ENCODE measurements around the gene POM121L12.

POM121L12 gene

DNA sequence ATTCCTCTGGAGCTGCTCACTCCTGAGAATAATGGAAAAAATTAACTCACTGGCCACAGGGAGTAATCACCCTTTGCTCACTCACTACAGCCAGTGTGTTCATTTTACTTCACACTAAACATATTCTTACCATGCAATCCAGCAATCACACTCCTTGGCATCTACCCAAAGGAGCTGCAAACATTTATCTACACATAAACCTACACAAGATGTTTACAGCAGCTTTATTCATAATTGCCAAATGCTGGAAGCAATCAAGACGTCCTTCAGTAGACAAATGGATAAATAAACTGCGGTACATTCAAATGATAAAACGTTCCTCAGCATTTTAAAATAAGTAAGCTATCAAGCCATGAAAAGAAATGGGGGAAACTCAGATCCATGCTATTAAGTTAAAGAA lies 34.2 kb upstream of the POM121L12 start:
- no peak for TF ChIP-seq EP300 (IDR thresholded peaks at IDR 0.05; ENCODE audit: borderline replicate concordance)
- no peak for TF ChIP-seq USF1 (IDR thresholded peaks at IDR 0.05)
- TF ChIP-seq TEAD4 (IDR thresholded peaks at IDR 0.05), result no peak

DNA sequence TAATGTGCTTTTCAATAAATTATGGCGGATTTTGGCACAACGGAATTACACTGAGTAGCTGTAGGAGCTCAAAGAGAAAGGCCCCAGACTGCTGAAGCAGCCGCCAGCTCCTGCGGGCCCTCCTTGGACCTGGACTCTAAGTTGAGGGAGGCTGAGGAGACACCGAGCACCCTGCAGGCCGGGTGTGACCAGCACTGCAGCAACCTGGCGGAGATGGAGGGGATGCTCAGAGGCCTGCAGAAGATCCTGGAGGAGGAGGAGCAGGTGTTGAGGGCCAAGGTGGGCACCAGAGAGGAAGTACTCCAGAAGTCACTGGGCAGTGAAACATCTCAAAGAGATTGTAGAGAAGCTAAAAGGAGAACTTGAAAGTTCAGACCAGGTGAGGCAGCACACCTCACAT lies 33.0 kb upstream of the POM121L12 start:
- TF ChIP-seq USF1 (IDR thresholded peaks at IDR 0.05), result no peak
- TF ChIP-seq TEAD4 (IDR thresholded peaks at IDR 0.05), result no peak
- no peak for TF ChIP-seq ZBTB7A (IDR thresholded peaks at IDR 0.05; ENCODE audit: low read depth)
- no peak for TF ChIP-seq FOXM1 (IDR thresholded peaks at IDR 0.05; ENCODE audit: borderline replicate concordance, low read depth)
- no peak for TF ChIP-seq TAF1 (IDR thresholded peaks at IDR 0.05; ENCODE audit: low read depth)
- TF ChIP-seq TCF12 (IDR thresholded peaks at IDR 0.05; ENCODE audit: low read depth), result no peak
- TF ChIP-seq REST (IDR thresholded peaks at IDR 0.05; ENCODE audit: low read depth), result no peak
- TF ChIP-seq YY1 (IDR thresholded peaks at IDR 0.05; ENCODE audit: low read depth), result no peak
- no peak for TF ChIP-seq CEBPB (IDR thresholded peaks at IDR 0.05)
- no peak for TF ChIP-seq EP300 (IDR thresholded peaks at IDR 0.05; ENCODE audit: borderline replicate concordance)
- TF ChIP-seq, protein P1, sequence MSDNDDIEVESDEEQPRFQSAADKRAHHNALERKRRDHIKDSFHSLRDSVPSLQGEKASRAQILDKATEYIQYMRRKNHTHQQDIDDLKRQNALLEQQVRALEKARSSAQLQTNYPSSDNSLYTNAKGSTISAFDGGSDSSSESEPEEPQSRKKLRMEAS (IDR thresholded peaks at IDR 0.05), result no peak
- TF ChIP-seq EGR1 (IDR thresholded peaks at IDR 0.05), result no peak
- TF ChIP-seq CREB1 (IDR thresholded peaks at IDR 0.05; ENCODE audit: low read depth), result no peak
- TF ChIP-seq NFIC (IDR thresholded peaks at IDR 0.05), result no peak
- TF ChIP-seq RAD21 (IDR thresholded peaks at IDR 0.05; ENCODE audit: low read depth), result no peak

- TF ChIP-seq NFIC (IDR thresholded peaks at IDR 0.05) (no peak), USF1 (IDR thresholded peaks at IDR 0.05) (no peak), CEBPB (IDR thresholded peaks at IDR 0.05) (no peak), RAD21 (IDR thresholded peaks at IDR 0.05; ENCODE audit: low read depth) (no peak), CREB1 (IDR thresholded peaks at IDR 0.05; ENCODE audit: low read depth) (no peak), YY1 (IDR thresholded peaks at IDR 0.05; ENCODE audit: low read depth) (no peak), TCF12 (IDR thresholded peaks at IDR 0.05; ENCODE audit: low read depth) (no peak), FOXM1 (IDR thresholded peaks at IDR 0.05; ENCODE audit: borderline replicate concordance, low read depth) (no peak)
- TF ChIP-seq, protein P1 (IDR thresholded peaks at IDR 0.05), result no peak
Measured at GRCh38 chr7:53003653-53004445, 31.6 kb upstream of the POM121L12 start.

GRCh38 chr7:53013925-53014324 lies 21.5 kb upstream of the POM121L12 start:
- no peak for TF ChIP-seq CREB1 (IDR thresholded peaks at IDR 0.05; ENCODE audit: low read depth)

DNA sequence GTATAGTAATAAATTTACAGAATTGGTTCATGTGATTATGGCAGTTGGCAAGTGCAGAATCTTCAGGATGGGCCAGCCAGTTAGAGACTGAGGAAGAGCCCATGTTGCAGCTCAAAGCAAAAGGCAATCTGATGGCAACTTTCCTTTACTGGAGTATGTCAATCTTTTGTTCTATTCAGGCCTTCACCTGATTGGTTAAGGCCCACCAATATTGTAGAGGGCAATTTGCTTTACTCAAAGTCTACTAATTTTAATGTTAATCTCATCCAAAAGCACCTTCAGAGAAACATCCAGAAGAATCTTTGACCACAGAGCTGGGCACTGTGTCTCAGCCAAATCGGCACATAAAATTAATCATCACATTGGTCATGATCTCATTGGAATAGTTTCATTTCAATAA lies 20.0 kb upstream of the POM121L12 start:
- TF ChIP-seq TAF1 (IDR thresholded peaks at IDR 0.05; ENCODE audit: low read depth) (no peak), CEBPB (IDR thresholded peaks at IDR 0.05) (no peak), FOXM1 (IDR thresholded peaks at IDR 0.05; ENCODE audit: borderline replicate concordance, low read depth) (no peak)

DNA sequence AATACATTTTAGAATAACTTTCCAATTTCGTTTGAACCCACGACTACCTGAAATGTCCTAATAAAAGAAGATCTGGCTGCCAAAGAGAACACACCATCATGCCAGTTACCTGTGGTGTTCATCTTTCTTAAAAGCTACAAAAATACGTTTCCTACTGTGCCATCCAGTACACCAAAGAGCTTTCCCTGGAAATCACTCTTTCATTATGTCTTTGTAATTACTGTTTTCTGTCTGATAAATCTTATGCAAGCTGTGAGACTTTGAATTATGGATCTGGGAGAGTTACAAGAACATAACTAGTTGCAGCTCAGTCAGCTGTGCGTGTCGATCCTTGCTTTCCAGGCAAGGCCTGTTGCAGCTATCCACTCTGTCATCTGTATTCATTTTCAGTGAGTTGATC lies 12.5 kb upstream of the POM121L12 start:
- TF ChIP-seq EGR1 (IDR thresholded peaks at IDR 0.05) (no peak), EP300 (IDR thresholded peaks at IDR 0.05; ENCODE audit: borderline replicate concordance) (no peak), NFIC (IDR thresholded peaks at IDR 0.05) (no peak), YY1 (IDR thresholded peaks at IDR 0.05; ENCODE audit: low read depth) (no peak), CEBPB (IDR thresholded peaks at IDR 0.05) (no peak)

GRCh38 chr7:53048638-53049037 lies 13.2 kb downstream of the POM121L12 start:
- TF ChIP-seq FOXM1 (IDR thresholded peaks at IDR 0.05; ENCODE audit: borderline replicate concordance, low read depth), result no peak
- TF ChIP-seq TCF12 (IDR thresholded peaks at IDR 0.05; ENCODE audit: low read depth), result no peak
- no peak for TF ChIP-seq TEAD4 (IDR thresholded peaks at IDR 0.05)
- TF ChIP-seq USF1 (IDR thresholded peaks at IDR 0.05), result no peak
- TF ChIP-seq YY1 (IDR thresholded peaks at IDR 0.05; ENCODE audit: low read depth), result no peak
- TF ChIP-seq EP300 (IDR thresholded peaks at IDR 0.05; ENCODE audit: borderline replicate concordance), result no peak
- no peak for TF ChIP-seq CEBPB (IDR thresholded peaks at IDR 0.05)
- TF ChIP-seq, protein P1 (IDR thresholded peaks at IDR 0.05), result no peak
- TF ChIP-seq ZBTB7A (IDR thresholded peaks at IDR 0.05; ENCODE audit: low read depth), result no peak
- TF ChIP-seq TAF1 (IDR thresholded peaks at IDR 0.05; ENCODE audit: low read depth), result no peak
- no peak for TF ChIP-seq CREB1 (IDR thresholded peaks at IDR 0.05; ENCODE audit: low read depth)
- no peak for TF ChIP-seq EGR1 (IDR thresholded peaks at IDR 0.05)
- no peak for TF ChIP-seq RAD21 (IDR thresholded peaks at IDR 0.05; ENCODE audit: low read depth)
- no peak for TF ChIP-seq REST (IDR thresholded peaks at IDR 0.05; ENCODE audit: low read depth)
